PC-9 (cell line): ENCODE results near the gene WFIKKN2. TPM values are rescaled to one million over a fixed set of nuclear protein-coding genes. Genes with fewer than 3 reads are reported as not detected.

Experiments used
- BruUV-seq: library from RNA; stranded (reverse); fragments of 400-500 nt; replicated peaks from 2 replicates; lab custom pipeline; 2021; lab: Mats Ljungman, UMichigan
- CTCF ChIA-PET: fragments of 300-600 bp; sonication (Branson Sonifier 250); formaldehyde crosslinking; loops from one replicate; lab custom pipeline; 2022; ENCODE audit warnings: antibody characterized with exemption; lab: Charles Lee
- POLR2A ChIA-PET: fragments of 300-600 bp; sonication (Branson Sonifier 250); formaldehyde crosslinking; loops from one replicate; lab custom pipeline; 2022; ENCODE audit warnings: antibody characterized with exemption; ENCODE audit not compliant: unreplicated experiment; lab: Charles Lee
- DNase-seq, 2 experiments: peaks; one replicate each; pipeline versions ENCODE4 v3.0.0 to v3.0.0-alpha.2; 2015 to 2022; ENCODE audit warnings: mixed read lengths in 1 of 2
- H2AFZ ChIP-seq: fragments of 200-600 bp; sonication (generic); 2 replicates; pipeline ENCODE4 v1.8.1; 2017; ENCODE audit warnings: antibody characterized with exemption
- H3F3A ChIP-seq: fragments of 200-600 bp; sonication (generic); 2 replicates; pipeline ENCODE4 v1.8.1; 2017; ENCODE audit warnings: antibody characterized with exemption, mild to moderate bottlenecking, low read depth; ENCODE audit not compliant: insufficient read depth
- H3K27ac ChIP-seq: fragments of 200-600 bp; sonication (generic); 2 replicates; pipeline ENCODE4 v1.6.1; 2016; ENCODE audit warnings: mixed run types
- H3K27me3 ChIP-seq: fragments of 200-600 bp; sonication (generic); 2 replicates; pipeline ENCODE4 v1.6.1; 2016; ENCODE audit warnings: low read depth, mixed run types; ENCODE audit not compliant: insufficient read depth
- H3K36me3 ChIP-seq: fragments of 200-600 bp; sonication (generic); 2 replicates; pipeline ENCODE4 v1.6.1; 2016; ENCODE audit warnings: low read depth, mixed run types
- H3K4me1 ChIP-seq: fragments of 200-600 bp; sonication (generic); replicated peaks from 2 replicates; pipeline ENCODE4 v1.6.1; 2016; ENCODE audit warnings: mixed run types; ENCODE audit not compliant: insufficient read depth
- H3K4me2 ChIP-seq: fragments of 200-600 bp; sonication (generic); 2 replicates; pipeline ENCODE4 v1.6.1; 2017; ENCODE audit warnings: mixed run types
- H3K4me3 ChIP-seq: fragments of 200-600 bp; sonication (generic); 2 replicates; pipeline ENCODE4 v1.6.1; 2016; ENCODE audit warnings: mixed run types
- H3K79me2 ChIP-seq: fragments of 200-600 bp; sonication (generic); 2 replicates; pipeline ENCODE4 v1.6.1; 2017; ENCODE audit warnings: low read depth, mixed run types
- H3K9me2 ChIP-seq: fragments of 200-600 bp; sonication (generic); 2 replicates; pipeline ENCODE4 v1.8.1; 2017; ENCODE audit warnings: mild to moderate bottlenecking; ENCODE audit not compliant: insufficient read depth
- H3K9me3 ChIP-seq: fragments of 200-600 bp; sonication (generic); 2 replicates; pipeline ENCODE4 v1.8.1; 2016; ENCODE audit warnings: low read depth; ENCODE audit not compliant: insufficient read depth
- H4K20me1 ChIP-seq: fragments of 200-600 bp; sonication (generic); 2 replicates; pipeline ENCODE4 v1.8.1; 2017; ENCODE audit not compliant: insufficient read depth
- CTCF ChIP-seq: fragments of 200-600 bp; sonication (generic); conservative IDR thresholded peaks from 2 replicates; pipeline ENCODE4 v1.6.1; 2017; ENCODE audit warnings: mixed run types, antibody characterized with exemption, mild to moderate bottlenecking, moderate library complexity
- EZH2 ChIP-seq: fragments of 200-600 bp; sonication (generic); IDR thresholded peaks from 2 replicates; pipeline ENCODE4 v1.8.0; 2017; ENCODE audit warnings: antibody characterized with exemption, low read depth
- intact Hi-C: fragments of 100-400 bp; cut with micrococcal nuclease; formaldehyde crosslinking; loops from one replicate; pipeline ENCODE4 v1.10.0; 2022; ENCODE audit not compliant: unreplicated experiment
- total RNA-seq: library from RNA; stranded (reverse); gene quantifications from 2 replicates; pipeline ENCODE4 v1.2.3, GENCODE V29; 2021

Gene WFIKKN2
- total RNA-seq, 1 experiment from 2014 or later, result not detected

DNA sequence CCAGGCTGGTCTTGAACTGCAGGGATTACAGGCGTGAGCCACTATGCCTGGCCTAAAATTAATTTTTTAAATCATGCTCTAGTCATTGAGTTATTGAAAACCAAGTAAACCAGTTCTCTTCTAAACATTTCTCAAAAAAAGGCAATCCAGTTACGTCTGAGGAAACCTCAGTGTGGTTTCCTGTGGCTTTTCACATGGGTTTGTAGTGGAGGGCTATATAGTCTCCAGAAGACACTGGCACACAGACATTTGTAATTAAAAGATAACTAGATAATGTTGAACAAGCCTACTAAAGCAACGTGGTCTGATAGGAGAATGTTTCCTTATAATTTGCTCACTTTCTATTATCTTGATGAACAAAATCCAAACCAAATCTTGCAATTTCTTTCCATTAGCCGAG lies 36.0 kb downstream of the WFIKKN2 start:
- intact Hi-C loops, result no loop called here
- H2AFZ ChIP-seq, result no peak overlapping the region
- H4K20me1 ChIP-seq, result no peaks in the 10 kb centered on the region
- H3K9me2 ChIP-seq, result no peaks in the 10 kb centered on the region
- no TSS peak for BruUV-seq
- H3K79me2 ChIP-seq, result peaks cover 19% of the 10 kb centered on the region
- no peak for DNase-seq
- no peak overlapping the region for H3K4me3 ChIP-seq
- ChIA-PET POLR2A (no interaction called here), CTCF (no interaction called here)
- H3K36me3 ChIP-seq, result no peaks in the 10 kb centered on the region
- H3K4me2 ChIP-seq, result no peak overlapping the region
- H3K9me3 ChIP-seq, result no peaks in the 10 kb centered on the region
- no peaks in the 10 kb centered on the region for H3K27me3 ChIP-seq
- no peak overlapping the region for H3K27ac ChIP-seq
- TF ChIP-seq EZH2 (no peak), CTCF (no peak)
- peaks cover 20% of the 10 kb centered on the region for H3K4me1 ChIP-seq
- H3F3A ChIP-seq, result peaks cover 24% of the 10 kb centered on the region

DNA sequence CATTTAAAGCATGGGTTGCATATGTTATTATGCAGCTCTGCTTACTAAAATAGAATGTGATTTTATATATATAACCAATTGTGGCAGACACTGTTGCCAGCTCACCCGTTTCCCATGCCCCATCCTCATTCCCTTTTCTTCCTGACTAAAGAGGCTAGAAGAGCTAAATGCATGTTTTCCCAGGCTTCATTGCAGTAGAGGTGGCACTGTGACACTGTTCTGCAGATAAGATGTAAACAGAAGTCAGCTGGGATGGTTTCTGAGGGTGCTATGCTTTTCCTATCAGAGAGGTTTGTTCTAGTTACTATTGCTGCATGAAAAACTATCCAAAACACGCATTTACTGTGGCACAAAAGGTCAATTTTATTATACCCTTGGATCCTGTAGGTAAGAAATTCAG lies 36.5 kb downstream of the WFIKKN2 start:
- no peak overlapping the region for H3K4me3 ChIP-seq
- POLR2A ChIA-PET, result no interaction called here
- CTCF ChIA-PET, result no interaction called here

DNA sequence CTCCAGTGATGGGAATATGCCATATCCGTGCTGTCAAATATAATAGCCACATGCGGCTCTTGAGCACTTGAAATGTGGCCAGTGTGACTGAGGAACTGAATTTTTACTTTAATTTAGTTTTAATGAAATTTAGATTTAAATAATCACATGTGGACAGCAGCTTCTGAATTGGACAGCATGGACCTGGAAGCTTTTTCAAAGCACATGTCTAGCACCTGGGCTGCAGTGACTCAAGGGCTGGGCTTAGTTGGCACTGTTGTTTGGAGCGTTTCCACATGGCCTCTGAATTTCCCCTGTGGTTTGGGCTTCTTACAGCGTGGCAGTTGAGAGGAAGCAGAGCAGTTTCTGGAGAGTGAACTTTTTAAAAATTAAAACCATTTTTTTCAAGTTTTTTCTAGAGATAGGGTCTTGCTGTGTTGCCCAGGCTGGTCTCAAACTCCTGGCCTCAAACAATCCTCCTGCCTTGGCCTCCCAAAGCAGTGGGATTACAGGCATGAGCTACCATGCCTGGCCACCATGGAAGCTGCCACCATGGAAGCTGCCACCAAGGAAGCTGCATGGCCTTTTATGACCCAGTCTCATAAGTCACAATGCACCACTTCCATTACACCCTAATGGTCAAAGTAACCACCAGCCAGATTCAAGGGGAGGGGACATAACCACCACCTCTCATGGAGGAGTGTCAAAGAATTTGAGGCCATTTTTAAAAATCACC lies 37.5 kb downstream of the WFIKKN2 start:
- Histone ChIP-seq H4K20me1 (no peaks in the 10 kb centered on the region), H3F3A (peaks cover 14% of the 10 kb centered on the region), H3K27ac (no peak overlapping the region), H3K79me2 (peaks cover 19% of the 10 kb centered on the region), H3K4me2 (no peak overlapping the region), H3K4me1 (peaks cover 20% of the 10 kb centered on the region), H3K27me3 (no peaks in the 10 kb centered on the region), H2AFZ (no peak overlapping the region), H3K4me3 (no peak overlapping the region), H3K9me3 (no peaks in the 10 kb centered on the region), H3K36me3 (no peaks in the 10 kb centered on the region), H3K9me2 (no peaks in the 10 kb centered on the region)
- no peak for TF ChIP-seq EZH2
- no peak for TF ChIP-seq CTCF
- ChIA-PET POLR2A (interaction anchor here (0.6 kb wide), 2 partner anchors 10 to 72 kb away, joined by 3 to 4 read pairs; no protein-coding TSS in a partner anchor), CTCF (no interaction called here)
- DNase-seq, result no peak
- BruUV-seq, result no TSS peak
- intact Hi-C loops, result no loop called here

More for the DNA sequence above, 36.5 kb downstream of the WFIKKN2 start:
- Histone ChIP-seq H3K27ac (no peak overlapping the region), H3K9me2 (no peaks in the 10 kb centered on the region), H2AFZ (no peak overlapping the region), H3K27me3 (no peaks in the 10 kb centered on the region), H3K79me2 (peaks cover 19% of the 10 kb centered on the region), H3K4me2 (no peak overlapping the region), H3K36me3 (no peaks in the 10 kb centered on the region), H3F3A (peaks cover 21% of the 10 kb centered on the region), H3K4me1 (peaks cover 20% of the 10 kb centered on the region), H4K20me1 (no peaks in the 10 kb centered on the region), H3K9me3 (no peaks in the 10 kb centered on the region)
- no TSS peak for BruUV-seq
- no peak for TF ChIP-seq CTCF
- no peak for TF ChIP-seq EZH2
- intact Hi-C loops, result no loop called here
- no peak for DNase-seq
